Measurements from ENCODE around the gene WIPF3.

The WIPF3 gene

DNA sequence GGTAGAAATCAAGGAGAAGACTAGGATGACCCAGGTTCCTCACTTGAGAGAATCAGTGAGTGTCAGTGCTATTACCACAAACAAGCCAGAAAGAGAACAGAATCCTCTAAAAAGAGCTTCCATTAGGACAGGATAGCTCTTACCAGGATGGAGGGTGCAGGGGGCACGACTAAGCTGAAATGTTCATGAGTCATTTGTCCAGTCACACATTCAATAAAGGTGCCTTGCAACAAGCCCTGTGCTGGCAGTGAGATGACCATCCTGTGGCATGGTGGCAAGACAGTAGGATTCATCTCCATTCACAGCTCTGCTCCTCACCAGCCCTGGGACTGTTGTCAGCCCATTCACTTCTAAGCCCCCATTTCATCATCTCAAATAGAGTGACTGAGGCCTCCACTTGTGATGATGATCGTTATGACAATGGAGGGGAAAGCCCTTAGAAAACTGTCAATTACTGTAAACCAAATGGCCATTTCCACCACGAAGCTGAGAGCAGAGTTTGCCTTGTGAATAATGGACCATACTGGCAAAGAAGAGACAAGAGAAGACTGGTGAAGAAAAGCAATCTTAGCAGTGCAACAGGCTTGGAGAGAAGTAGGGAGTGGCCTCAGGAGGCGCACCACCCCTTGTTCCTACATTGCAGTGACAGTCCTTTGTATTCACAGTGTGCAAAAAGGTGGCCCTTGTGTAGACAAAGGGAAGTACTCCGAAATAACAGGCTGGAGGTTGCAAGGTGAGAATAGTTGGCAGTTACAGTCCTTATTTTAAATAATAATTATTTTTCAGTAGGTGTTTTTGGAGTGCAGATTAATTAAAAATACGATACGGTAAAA lies 9.0 kb upstream of the WIPF3 start:
- DNase-seq (ENCODE audit: low read depth), result no peak
- H3K4me3 ChIP-seq (ENCODE audit: low read depth, low read length), result no peak overlapping the region
- TF ChIP-seq, protein P1, sequence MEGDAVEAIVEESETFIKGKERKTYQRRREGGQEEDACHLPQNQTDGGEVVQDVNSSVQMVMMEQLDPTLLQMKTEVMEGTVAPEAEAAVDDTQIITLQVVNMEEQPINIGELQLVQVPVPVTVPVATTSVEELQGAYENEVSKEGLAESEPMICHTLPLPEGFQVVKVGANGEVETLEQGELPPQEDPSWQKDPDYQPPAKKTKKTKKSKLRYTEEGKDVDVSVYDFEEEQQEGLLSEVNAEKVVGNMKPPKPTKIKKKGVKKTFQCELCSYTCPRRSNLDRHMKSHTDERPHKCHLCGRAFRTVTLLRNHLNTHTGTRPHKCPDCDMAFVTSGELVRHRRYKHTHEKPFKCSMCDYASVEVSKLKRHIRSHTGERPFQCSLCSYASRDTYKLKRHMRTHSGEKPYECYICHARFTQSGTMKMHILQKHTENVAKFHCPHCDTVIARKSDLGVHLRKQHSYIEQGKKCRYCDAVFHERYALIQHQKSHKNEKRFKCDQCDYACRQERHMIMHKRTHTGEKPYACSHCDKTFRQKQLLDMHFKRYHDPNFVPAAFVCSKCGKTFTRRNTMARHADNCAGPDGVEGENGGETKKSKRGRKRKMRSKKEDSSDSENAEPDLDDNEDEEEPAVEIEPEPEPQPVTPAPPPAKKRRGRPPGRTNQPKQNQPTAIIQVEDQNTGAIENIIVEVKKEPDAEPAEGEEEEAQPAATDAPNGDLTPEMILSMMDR (IDR thresholded peaks at IDR 0.05; ENCODE audit: low read depth, low read length, missing control alignments), result no peak

DNA sequence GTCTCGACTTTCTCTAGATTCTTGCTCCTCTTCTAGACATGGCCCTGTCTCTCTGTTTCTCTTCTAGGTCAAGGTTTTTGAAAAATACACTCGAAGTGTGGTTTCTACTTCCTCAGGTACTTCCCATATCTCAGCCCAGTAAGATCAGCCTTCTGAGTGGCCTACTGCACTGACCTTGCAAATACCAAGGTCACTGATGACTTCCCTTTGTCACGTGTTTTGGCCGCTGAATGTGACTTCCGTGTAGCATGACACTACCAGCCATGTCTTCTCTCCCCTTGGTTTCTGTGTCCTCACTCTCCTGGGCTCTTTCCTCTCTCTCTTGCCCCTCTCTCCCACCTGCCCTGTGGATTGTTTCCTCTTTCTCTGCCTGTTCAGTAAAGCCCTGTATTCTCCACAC lies 7.9 kb upstream of the WIPF3 start:
- DNase-seq (ENCODE audit: low read depth), result no peak
- TF ChIP-seq, protein P1 (IDR thresholded peaks at IDR 0.05; ENCODE audit: low read depth, low read length, missing control alignments), result no peak
- no peak overlapping the region for H3K4me3 ChIP-seq (ENCODE audit: low read depth, low read length)

DNA sequence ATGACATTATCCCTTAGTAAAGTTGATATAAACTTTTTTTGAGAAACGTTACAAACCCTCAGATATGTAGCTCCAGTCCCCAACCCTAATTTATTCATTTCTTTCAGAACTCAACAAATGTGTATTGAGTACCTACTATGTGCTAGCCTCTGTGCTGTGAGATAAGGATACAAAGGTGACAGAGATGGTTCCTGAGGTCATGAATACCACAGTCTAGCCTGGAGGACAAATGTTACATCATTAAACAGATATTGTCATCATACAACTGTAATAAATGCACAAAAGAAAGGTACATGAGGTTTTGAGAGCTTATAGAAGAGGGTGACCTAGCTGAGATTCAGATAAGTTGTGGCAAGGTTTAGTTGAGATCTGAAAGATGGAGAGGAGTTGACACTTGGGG lies 4.4 kb upstream of the WIPF3 start:
- no peak for DNase-seq (ENCODE audit: low read depth)
- H3K4me3 ChIP-seq (ENCODE audit: low read depth, low read length), result no peak overlapping the region
- TF ChIP-seq, protein P1 (IDR thresholded peaks at IDR 0.05; ENCODE audit: low read depth, low read length, missing control alignments), result no peak

DNA sequence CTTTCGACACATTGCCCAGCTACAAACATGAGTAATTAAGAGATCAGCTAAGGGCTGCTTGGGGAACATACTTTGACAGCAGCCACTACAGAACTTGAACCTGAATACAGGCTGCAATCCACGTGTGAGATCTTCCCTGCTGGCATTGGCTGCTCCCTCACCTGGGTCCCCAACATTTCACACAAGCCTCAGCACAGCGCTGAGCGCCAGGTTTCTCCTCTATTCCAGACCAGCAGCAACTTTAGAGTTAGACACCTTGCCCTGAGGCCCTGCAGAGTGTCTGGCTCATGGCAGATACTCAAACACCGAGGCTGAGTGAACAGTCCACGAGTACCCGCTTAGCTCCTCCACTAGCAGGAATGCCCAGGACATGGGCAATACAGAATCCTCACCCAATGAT lies 1.3 kb upstream of the WIPF3 start:
- no peak for DNase-seq (ENCODE audit: low read depth)
- TF ChIP-seq, protein P1 (IDR thresholded peaks at IDR 0.05; ENCODE audit: low read depth, low read length, missing control alignments), result no peak
- H3K4me3 ChIP-seq (ENCODE audit: low read depth, low read length), result no peak overlapping the region

DNA sequence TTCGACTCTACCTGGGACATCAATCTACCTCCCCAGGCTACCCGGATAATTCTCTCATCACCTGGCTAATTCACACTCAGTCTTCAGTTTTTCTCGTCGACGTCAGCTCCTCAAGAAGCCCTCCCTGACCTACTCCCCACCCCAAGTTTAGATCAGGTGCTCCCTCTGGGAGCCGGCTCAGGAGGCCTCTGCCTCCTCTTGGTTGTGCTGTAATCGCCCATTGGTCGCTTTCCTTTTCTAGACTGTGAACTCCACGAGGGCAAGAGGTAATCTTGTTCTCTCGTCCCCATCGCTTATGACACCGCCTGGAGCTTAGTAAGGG lies 461 bp upstream of the WIPF3 start:
- no peak overlapping the region for H3K4me3 ChIP-seq (ENCODE audit: low read depth, low read length)

DNA sequence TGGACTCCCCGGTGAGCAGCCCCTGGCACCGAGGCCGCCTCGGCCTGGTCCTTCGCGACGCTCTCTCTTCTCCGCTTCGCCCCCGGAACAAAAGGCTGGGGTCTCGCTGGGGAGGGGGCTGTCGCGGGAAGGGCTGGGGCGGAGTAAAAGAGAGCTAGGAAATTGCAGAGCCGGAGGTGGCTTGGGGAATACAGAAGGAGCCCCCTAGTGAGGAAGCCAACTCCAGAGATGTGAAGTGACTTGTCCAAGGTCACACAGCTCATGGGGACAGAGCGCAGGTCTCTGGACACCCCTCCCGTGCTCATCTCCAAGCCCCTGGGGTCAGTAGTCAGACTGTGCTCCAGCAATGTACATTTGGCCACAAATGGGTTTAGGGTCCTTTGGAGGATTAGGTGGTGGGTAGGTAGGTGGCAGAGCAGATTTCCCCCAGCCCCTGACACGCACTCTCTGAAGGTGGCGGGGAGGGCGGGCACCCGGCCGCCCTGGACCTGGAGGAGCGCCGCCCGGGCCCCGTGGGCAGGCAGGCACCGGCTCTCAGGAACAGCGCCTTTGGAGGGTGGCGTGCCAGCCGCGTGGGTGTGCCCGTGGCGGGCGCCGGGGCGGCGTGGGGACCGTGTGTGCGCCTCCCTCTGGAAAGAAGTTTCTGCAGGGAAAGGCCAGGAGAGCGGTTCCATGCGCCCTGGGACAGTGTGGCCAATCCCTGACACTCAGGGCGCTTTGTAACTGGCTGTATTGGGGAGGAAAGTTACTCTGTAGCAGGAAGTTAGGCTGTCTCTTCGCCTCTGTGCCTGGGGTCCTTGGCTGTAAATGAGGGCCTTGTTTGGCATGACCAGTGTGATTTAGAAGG lies 910 bp downstream of the WIPF3 start:
- DNase-seq (ENCODE audit: low read depth), result no peak
- TF ChIP-seq, protein P1 (IDR thresholded peaks at IDR 0.05; ENCODE audit: low read depth, low read length, missing control alignments), result no peak
- H3K4me3 ChIP-seq (ENCODE audit: low read depth, low read length), result no peak overlapping the region

More for the DNA sequence above, 461 bp upstream of the WIPF3 start:
- DNase-seq (ENCODE audit: low read depth), result no peak
- TF ChIP-seq, protein P1 (IDR thresholded peaks at IDR 0.05; ENCODE audit: low read depth, low read length, missing control alignments), result no peak

Data from GM12864 (cell line).